Stimulated activated CD8-positive, alpha-beta memory T cell treated with anti-CD3 and anti-CD28 coated beads, Interleukin-12 subunit alpha, Interleukin-12 subunit beta, amount 100 ng/mL, for 1 hour (primary cell): ENCODE data around the gene SLC39A13.

Experiments used
- DNase-seq: peaks from one replicate; pipeline ENCODE4 v3.0.0-alpha.2; 2020; ENCODE audit warnings: low read depth

SLC39A13 gene

GRCh38 chr11:47384498-47384897 is 23.9 kb upstream of the SLC39A13 start:
- DNase-seq, result no peak

- no peak for DNase-seq
Measured at GRCh38 chr11:47387944-47388696, 20.3 kb upstream of the SLC39A13 start.

DNA sequence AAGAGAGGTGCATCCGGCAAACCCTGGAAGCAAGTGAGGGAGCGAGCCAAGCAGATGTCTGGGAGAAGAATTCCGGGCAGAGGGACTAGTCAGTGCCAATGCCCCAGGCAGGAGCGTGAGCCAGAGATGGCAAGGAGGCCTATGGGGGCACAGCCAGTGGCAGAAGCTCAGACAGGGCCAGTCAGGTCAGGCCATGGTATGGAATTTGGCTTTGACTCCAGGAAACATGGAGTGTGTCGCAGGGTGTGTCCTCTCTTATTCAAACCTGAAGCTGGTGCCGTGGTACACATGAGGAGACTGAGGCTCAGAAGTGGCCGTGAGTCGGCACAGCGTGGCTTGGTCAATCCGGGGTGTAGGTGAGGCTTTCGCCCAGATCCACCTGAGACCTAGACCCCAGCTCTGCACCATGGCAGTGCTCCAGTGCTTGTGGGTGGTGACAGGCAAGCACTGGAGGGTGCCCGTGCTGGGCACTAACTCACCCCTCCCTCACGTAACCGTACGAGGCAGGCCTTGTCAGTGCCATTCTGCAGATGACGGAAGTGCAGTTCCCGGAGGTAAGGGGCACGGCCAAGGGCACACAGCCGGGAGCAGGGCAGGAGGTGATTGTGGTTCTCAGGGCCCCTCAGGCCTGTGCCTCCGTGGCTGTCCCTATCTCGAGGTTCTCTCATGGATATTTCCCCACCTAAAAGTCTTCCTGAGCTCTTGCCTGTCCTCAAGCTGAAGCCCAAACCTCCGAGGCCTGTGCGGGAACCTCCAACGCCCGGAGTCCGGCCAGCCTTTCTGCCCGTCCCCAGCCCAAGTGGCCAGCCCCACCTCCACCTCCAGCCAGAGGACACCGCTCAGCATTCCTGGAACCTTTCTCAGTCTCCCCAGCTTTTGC is 19.5 kb upstream of the SLC39A13 start:
- no peak for DNase-seq

- DNase-seq, result no peak
Measured at GRCh38 chr11:47389577-47390421, 18.6 kb upstream of the SLC39A13 start.

- no peak for DNase-seq
Measured at GRCh38 chr11:47390422-47390760, 18.0 kb upstream of the SLC39A13 start.

GRCh38 chr11:47391077-47391583 is 17.3 kb upstream of the SLC39A13 start:
- no peak for DNase-seq

GRCh38 chr11:47391711-47392432 is 16.5 kb upstream of the SLC39A13 start:
- no peak for DNase-seq

DNA sequence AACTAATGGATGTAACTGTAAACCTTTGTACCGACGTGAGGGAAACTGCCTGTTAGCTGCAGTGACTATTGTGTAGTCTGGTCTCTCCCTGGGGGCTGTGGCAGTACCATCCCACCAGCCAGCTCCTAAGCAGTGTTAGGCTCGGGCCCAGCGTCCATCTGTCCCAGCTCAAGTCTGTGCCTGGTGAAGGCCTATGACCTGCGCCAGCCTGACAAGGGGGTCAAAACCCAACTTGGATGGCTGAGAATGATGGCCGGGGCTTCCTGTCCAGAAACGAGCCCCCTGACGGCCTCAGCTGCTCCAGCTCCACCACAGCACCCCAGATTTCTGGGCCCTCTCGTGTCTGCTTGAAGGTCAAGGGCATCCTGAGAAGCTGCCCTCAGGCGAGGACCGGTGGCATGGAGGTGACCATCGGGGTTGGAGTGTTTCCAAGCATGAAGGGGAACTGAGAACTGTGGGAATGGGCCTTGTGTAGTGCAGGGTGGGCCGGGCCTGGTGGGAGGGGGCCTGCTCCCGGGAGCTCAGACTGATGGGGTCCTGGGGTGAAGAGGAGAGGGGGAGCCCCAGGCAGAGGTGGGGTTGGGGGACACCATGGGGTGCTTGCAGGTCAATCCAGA is 15.7 kb upstream of the SLC39A13 start:
- DNase-seq, result no peak

DNA sequence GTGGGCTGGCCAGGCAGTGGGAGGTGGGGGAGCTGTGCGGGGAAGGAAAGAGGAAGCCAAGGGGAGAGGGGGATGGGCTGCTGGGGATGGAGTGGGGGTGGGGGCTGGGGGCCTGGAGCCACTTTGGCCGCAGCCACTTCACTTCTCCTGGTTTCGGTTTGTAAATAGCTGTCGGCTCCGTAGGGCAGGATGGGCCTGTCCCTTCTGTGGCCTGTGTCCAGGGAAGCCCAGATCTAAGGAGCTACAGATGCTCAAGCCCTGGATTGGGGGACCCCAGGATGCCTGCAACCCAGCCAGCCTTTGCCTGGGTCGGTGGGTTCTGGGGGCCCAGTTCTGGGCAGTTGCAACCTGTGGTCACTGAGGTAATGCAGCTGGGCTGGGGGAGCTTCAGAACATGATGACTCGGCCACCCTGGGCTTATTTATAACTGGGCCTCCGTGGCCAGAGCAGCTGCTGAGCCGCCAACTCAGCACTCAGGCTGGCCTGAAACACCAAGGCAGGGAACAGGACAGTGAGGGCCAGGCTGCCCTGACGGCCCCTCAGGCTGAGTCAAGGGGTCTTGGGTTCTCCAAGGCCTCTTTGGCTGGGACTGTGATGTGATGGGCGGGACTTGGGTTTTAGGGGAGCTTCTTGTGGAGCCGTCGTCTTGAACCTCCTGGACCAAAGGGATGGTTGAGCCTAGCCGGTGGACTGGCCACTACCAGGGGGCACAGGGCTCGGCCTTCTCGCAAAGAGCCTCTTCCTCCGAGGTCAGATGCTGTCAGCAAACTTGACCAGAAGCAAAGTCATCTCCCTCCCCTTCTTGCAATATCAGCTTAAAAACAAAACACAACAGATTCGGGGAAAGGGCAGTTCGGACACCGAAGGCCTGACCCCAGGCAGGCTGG is 15.0 kb upstream of the SLC39A13 start:
- no peak for DNase-seq

- DNase-seq, result no peak
Measured at GRCh38 chr11:47394050-47394321, 14.4 kb upstream of the SLC39A13 start.

GRCh38 chr11:47394322-47395222 is 13.8 kb upstream of the SLC39A13 start:
- DNase-seq, result peak; percentile 39

DNA sequence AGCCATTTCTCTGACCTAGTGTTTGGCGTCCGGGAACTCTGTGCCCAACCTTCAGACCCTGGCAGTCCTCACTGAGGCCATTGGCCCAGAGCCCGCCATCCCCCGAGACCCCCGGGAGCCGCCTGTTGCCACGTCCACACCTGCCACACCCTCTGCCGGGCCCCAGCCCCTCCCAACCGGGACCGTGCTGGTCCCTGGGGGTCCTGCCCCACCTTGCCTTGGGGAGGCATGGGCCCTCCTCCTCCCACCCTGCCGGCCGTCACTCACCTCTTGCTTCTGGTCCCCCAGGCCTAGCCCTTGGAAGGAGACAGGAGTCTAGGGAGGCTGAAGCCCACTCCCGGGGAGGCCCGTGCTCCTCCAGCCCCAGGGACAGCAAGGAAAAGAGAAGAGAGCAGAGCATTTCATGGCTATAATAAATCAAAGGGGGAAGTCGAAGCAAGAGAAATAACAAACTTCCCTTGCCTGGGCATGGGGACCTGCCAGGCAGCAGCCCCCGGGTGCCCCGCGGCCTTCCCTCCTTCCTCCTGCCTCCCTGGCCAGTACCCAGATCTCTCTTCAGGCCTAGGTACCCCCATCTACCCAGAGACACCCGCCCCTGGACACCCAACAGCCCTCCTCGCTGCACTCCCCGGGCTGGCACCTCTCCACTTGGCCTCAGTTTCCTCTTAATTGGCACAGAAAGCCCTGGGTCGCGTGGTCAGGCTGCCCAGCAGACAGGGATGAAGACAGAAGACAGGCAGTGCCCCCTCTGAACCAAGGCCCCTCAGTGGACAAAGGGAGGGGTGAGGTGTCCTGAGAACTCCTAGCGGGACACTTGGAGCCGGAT is 13.0 kb upstream of the SLC39A13 start:
- no peak for DNase-seq

- no peak for DNase-seq
Measured at GRCh38 chr11:47396049-47396320, 12.4 kb upstream of the SLC39A13 start.

DNA sequence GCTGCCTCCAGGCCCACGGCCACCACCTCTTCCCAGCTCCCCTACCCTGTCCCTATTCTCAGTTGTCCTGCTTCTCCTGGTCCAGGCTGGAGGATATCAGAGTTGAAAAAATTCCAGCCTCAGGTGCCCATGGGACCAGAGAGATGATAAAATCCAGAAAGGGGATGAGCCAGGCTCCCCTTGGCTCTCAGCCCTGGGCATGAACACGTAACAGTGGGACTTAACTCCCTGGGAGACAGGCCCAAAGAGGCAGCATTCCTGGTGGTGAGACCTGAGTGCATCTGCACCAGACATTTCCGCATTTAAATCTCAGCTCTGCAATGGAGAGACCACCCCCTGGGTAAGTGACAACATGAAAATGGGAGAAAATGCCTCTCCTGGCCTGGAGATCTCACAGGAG is 10.4 kb upstream of the SLC39A13 start:
- DNase-seq, result no peak

DNA sequence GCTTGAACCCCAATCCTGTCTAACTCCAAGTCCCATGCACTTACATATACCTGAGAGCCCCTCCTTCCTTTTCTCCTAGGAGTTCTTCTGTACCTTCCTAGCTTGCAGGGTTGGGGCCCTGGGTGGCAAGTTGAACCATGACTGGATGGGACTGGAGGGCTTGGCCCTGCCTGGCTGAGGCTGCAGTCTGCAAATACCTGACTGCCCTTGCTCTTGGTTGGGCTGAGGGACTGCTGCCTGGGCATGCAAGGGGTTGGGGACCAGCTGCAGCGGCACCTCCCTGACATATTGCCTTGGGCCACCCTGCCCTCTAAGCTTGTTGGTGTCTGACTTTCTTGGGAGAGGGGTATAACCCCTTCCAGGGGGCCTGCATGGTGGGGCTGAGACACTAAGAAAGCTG is 9.8 kb upstream of the SLC39A13 start:
- DNase-seq, result no peak

- no peak for DNase-seq
Measured at GRCh38 chr11:47399860-47400767, 8.3 kb upstream of the SLC39A13 start.

DNA sequence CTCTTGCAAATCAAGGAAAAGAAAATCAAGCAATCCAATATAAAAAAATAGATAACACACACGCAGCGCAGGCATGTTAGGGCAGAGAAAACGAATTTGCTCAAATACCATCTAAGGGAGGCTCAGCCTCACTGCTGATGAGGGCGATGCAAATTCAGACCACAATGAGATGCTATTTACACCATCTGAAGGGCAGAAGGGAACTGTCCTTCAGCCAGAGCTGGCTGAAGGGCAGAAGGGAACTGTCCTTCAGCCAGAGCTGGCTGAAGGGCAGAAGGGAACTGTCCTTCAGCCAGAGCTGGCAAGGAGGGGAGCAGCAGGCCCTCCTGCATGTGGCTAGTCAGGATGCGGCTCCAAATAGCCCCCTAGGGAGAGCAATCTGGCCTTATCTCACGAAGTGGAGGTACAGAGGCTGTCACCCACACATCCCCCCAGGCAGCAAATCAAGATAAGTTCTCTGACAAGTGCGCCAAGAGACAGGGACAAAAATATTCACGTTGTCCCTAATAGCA is 7.6 kb upstream of the SLC39A13 start:
- DNase-seq, result no peak
